Stimulated activated CD8-positive, alpha-beta memory T cell treated with anti-CD3 and anti-CD28 coated beads, Interleukin-7, amount 100 ng/mL, for 24 hours (primary cell): ENCODE results near the gene GABRR2.

Experiments used
- DNase-seq: peaks from one replicate; pipeline ENCODE4 v3.0.0-alpha.2; 2020; ENCODE audit warnings: low read depth

Gene GABRR2

GRCh38 chr6:89290401-89291155 lies 24.5 kb downstream of the GABRR2 start:
- DNase-seq, result no peak

- no peak for DNase-seq
Observed at GRCh38 chr6:89289710-89290109, 25.4 kb downstream of the GABRR2 start.

- no peak for DNase-seq
Observed at GRCh38 chr6:89287351-89288028, 27.6 kb downstream of the GABRR2 start.

- DNase-seq, result no peak
Observed at GRCh38 chr6:89286516-89286915, 28.6 kb downstream of the GABRR2 start.

GRCh38 chr6:89284963-89285735 lies 29.9 kb downstream of the GABRR2 start:
- no peak for DNase-seq

GRCh38 chr6:89284081-89284480 lies 31.0 kb downstream of the GABRR2 start:
- DNase-seq, result no peak

GRCh38 chr6:89282749-89283148 lies 32.4 kb downstream of the GABRR2 start:
- DNase-seq, result no peak

- peak; percentile 11 for DNase-seq
Observed at GRCh38 chr6:89281779-89282246, 33.3 kb downstream of the GABRR2 start.

- no peak for DNase-seq
Observed at GRCh38 chr6:89278956-89279355, 36.1 kb downstream of the GABRR2 start.

GRCh38 chr6:89275900-89276299 lies 39.2 kb downstream of the GABRR2 start:
- DNase-seq, result no peak

GRCh38 chr6:89273816-89274215 lies 41.3 kb downstream of the GABRR2 start:
- no peak for DNase-seq

- no peak for DNase-seq
Observed at GRCh38 chr6:89272596-89272995, 42.5 kb downstream of the GABRR2 start.

GRCh38 chr6:89270951-89271721 lies 44.0 kb downstream of the GABRR2 start:
- no peak for DNase-seq

GRCh38 chr6:89269981-89270380 lies 45.1 kb downstream of the GABRR2 start:
- DNase-seq, result no peak

- no peak for DNase-seq
Observed at GRCh38 chr6:89269252-89269651, 45.8 kb downstream of the GABRR2 start.

GRCh38 chr6:89268776-89269175 lies 46.3 kb downstream of the GABRR2 start:
- no peak for DNase-seq

GRCh38 chr6:89267918-89268317 lies 47.2 kb downstream of the GABRR2 start:
- DNase-seq, result no peak

- no peak for DNase-seq
Observed at GRCh38 chr6:89264296-89264695, 50.8 kb downstream of the GABRR2 start.

- no peak for DNase-seq
Observed at GRCh38 chr6:89260832-89261231, 54.3 kb downstream of the GABRR2 start.

- no peak for DNase-seq
Observed at GRCh38 chr6:89260310-89260709, 54.8 kb downstream of the GABRR2 start.

GRCh38 chr6:89258912-89259311 lies 56.2 kb downstream of the GABRR2 start:
- no peak for DNase-seq

- no peak for DNase-seq
Observed at GRCh38 chr6:89257781-89258180, 57.3 kb downstream of the GABRR2 start.
